ENCODE data around the gene FKBP1B. TPM values are rescaled to one million over a fixed set of nuclear protein-coding genes. Genes with fewer than 3 reads are reported as not detected.

FKBP1B gene
- total and polyA plus RNA-seq, 2 donors (not counting 3 experiments of a cell fraction or from before 2014, with no cell fraction given), result 12.9 to 40.2 TPM

- Histone ChIP-seq H3K4me2 (ENCODE audit: insufficient read depth, low read length) (peak overlapping the region; percentile 57), H3K79me2 (ENCODE audit: control insufficient read depth, insufficient read depth, low read length) (peaks cover 6% of the 10 kb centered on the region), H3K36me3 (ENCODE audit: control insufficient read depth in 2 of 2, extremely low read depth in 1 of 2, insufficient read depth in 2 of 2, low read length in 2 of 2) (peaks cover 7 to 16% of the 10 kb centered on the region in 2 experiments), H2AFZ (ENCODE audit: low read depth, low read length) (peak overlapping the region; percentile 32), H3K9me1 (replicated peaks; ENCODE audit: control insufficient read depth, extremely low read depth, insufficient read depth, low read length) (no peaks in the 10 kb centered on the region), H3K27ac (ENCODE audit: insufficient read depth, low read depth, low read length) (peak overlapping the region; percentile 14), H3K4me1 (ENCODE audit: control insufficient read depth, extremely low read depth, insufficient read depth, low read length) (peaks cover 16% of the 10 kb centered on the region), H3K9ac (replicated peaks; ENCODE audit: extremely low read depth, insufficient read depth, low read length) (peak overlapping the region; percentile 66), H3K4me3 (replicated peaks in 1 of 3; ENCODE audit: insufficient read depth in 1 of 3, low read depth in 1 of 3, low read length in 3 of 3) (peak overlapping the region; percentile 22 to 85 (median 53)), H3K27me3 (ENCODE audit: control insufficient read depth in 2 of 2, insufficient read depth in 2 of 2, low read length in 2 of 2) (no peaks in the 10 kb centered on the region), H3K9me3 (replicated peaks; ENCODE audit: control insufficient read depth, insufficient read depth, low read length) (no peaks in the 10 kb centered on the region), H4K20me1 (replicated peaks; ENCODE audit: control insufficient read depth, extremely low read depth, insufficient read depth, low read length) (no peaks in the 10 kb centered on the region)
- BruUV-seq (replicated peaks), result TSS peak; percentile 36
- no peak for FAIRE-seq
- peak; percentile 85 for DNase-seq (ENCODE audit: low read depth, low spot score)
- CTCF ChIA-PET, result interaction anchor here (0.6 to 3.5 kb wide), 39 partner anchors 7 to 744 kb away, joined by 3 to 68 read pairs (median 5); partner anchors contain the start of genes ATAD2B, FAM228B, FKBP1B and PFN4
- POLR2A ChIA-PET, result interaction anchor here (0.8 to 1.3 kb wide), 6 partner anchors 8 to 259 kb away, joined by 3 to 13 read pairs (median 6); partner anchors contain the start of genes ATAD2B, SF3B6 and WDCP
- dilution Hi-C loops (cut with MboI; ENCODE audit: extremely low pct_ligation_motif_present, low sequenced_read_pairs), result no loop called here
- intact Hi-C loops (cut with micrococcal nuclease), result loop anchor here (1.0 to 5.0 kb wide), 10 partner anchors 7 to 299 kb away; partner anchors contain the start of genes ATAD2B, FAM228B, PFN4 and SF3B6
- TF ChIP-seq MYC (IDR thresholded peaks at IDR 0.05; ENCODE audit: low read depth, low read length), result no peak
- TF ChIP-seq POLR2A (IDR thresholded peaks at IDR 0.05; ENCODE audit: low read depth, low read length), result peak; percentile 48
- no peak for TF ChIP-seq EZH2 (IDR thresholded peaks at IDR 0.05; ENCODE audit: borderline replicate concordance, low read depth, low read length, severe bottlenecking)
- TF ChIP-seq GATA2 (IDR thresholded peaks at IDR 0.05; ENCODE audit: insufficient read depth, insufficient read length, low read depth, low read length), result no peak
Measured at GRCh38 chr2:24083567-24084385, 34.2 kb downstream of the FKBP1B start.
